ENCODE data around the gene SVEP1.
"Not testable (repeated sequence)": the region's sequence is repeated elsewhere in the genome, so short reads cannot be mapped to it uniquely, and the experiment has no call there.

The SVEP1 gene

GRCh38 chr9:110382731-110383130 lies 196.8 kb downstream of the SVEP1 start:
- DNase-seq = no peak

DNA sequence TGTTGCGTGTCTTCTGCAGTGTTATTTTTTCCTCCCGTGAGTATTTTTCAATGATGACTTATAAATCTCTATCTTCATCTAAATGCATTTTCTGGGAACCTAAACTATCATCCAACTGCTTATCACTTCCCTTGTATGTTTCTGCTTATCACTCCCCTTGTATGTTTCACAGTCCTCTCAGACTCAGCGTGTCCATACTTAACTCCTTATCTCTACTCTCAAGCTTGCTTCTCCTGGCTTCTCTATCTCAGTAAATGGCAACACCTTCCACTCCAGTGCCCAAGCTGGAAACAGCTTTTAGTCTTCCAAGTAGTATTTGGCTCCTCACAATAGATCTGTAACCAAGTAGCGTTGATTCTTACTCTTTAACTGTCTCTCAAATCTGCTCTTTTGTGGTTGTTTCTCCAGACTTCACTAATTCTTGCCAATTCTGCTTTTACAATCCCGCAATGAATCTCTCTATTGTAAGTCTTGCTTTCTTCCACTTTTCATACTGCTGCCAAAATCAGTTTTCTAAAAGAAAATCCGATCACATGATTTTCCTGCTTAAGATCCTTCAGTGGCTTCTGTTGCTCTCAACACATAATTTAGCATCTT lies 208.0 kb downstream of the SVEP1 start:
- no peak for DNase-seq

DNA sequence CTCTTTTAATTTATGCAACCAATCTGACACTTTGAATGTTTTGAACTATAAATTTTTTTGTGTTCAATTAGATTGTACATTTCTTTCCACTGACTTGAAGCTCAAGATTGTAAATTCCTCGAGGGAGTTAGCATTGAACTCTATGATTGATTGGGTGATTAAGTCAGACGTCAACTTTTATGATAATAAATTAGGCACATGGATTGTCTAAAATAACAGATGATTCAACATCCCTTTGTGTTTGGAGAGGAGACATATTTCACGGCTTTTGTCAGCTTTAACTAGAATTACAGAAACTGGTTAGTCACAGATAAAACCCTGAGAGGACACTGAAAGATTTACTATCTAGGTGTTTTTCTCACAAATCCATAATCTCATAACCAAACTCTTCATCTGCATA lies 209.2 kb downstream of the SVEP1 start:
- DNase-seq = no peak

DNA sequence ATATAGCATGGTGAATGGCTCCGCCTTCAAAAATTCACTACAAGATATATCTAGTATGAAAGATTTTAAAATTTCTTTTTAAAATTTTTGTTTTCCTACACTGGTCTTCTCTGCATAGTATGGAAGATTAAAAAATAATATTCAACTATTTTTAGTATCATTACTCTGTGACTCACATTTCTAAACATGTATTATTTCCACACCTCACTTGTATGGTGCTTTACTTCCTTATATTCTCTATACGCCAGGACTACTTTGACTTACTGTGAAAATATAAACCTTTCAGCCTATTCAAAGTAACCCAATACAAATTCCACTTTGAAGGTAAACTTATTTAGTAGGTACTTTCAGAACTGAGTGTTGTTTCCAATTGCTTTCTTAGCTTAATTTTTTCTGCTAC lies 215.1 kb downstream of the SVEP1 start:
- DNase-seq = no peak

DNA sequence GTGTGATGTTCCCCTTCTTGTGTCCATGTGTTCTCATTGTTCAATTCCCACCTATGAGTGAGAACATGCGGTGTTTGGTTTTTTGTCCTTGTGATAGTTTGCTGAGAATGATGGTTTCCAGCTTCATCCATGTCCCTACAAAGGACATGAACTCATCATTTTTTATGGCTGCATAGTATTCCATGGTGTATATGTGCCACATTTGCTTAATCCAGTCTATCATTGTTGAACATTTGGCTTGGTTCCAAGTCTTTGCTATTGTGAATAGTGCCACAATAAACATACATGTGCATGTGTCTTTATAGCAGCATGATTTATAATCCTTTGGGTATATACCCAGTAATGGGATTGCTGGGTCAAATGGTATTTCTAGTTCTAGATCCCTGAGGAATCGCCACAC lies 220.5 kb downstream of the SVEP1 start:
- not testable (repeated sequence) for DNase-seq

- no peak for DNase-seq
Observed at GRCh38 chr9:110357505-110357904, 222.0 kb downstream of the SVEP1 start.

GRCh38 chr9:110356639-110357395 lies 222.7 kb downstream of the SVEP1 start:
- no peak for DNase-seq

- DNase-seq = no peak
Observed at GRCh38 chr9:110355911-110356310, 223.6 kb downstream of the SVEP1 start.

- no peak for DNase-seq
Observed at GRCh38 chr9:110351009-110351467, 228.5 kb downstream of the SVEP1 start.

DNA sequence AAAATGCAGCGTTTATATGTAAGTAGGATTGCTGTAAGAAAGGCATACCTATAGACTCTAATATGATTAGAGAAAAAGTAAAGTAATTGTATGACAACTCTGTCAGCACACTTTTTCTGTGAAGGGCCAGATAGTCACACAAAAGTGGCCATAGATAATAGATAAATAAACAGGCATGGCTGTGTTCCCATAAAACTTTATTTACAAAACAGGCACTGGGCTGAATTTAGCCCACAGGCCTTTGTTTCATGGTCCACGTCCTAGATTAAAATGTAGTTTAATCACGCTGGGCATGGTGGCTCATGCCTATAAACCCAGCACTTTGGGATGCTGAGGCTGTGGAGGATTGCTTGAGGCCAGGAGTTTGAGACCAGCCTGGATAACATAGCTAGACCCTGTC lies 233.2 kb downstream of the SVEP1 start:
- DNase-seq = no peak

DNA sequence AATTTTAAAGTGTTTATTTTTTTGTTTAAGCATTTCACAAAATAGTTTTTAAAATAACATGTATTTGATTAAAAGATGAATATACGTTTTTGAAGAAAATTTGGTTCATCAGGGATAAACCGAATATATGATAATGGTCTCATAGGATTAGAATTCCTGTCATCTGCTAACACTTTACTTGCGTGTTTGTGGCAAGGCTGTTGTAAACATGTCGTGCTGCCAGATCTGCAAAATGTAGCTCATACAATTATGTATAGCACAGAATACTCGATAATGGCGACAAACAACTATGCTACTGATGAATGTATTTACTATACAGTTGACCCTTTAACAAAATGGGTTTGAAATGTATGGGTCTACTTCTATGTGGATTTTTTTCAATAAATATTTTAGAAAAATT lies 234.7 kb downstream of the SVEP1 start:
- no peak for DNase-seq

- DNase-seq = no peak
Observed at GRCh38 chr9:110343551-110343950, 236.0 kb downstream of the SVEP1 start.

DNA sequence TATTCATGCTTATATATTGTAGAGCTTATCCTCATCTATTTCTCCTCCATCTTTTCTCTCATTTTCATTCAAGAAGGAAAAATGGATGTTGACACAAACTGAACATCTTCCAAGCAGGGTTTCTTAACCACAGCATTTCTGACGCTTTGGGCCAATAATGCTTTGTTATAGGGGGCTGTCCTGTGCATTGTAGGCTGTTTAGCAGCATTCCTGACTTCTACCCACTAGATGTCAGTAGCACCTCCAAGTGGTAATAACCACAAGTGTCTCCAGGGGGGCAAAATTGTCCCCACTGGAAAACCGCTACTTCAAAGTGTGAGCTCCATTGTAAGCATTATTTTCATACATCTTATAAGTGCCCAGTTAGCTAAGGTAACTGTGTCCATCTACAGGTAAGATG lies 239.2 kb downstream of the SVEP1 start:
- DNase-seq = no peak

GRCh38 chr9:110338143-110338542 lies 241.4 kb downstream of the SVEP1 start:
- no peak for DNase-seq

DNA sequence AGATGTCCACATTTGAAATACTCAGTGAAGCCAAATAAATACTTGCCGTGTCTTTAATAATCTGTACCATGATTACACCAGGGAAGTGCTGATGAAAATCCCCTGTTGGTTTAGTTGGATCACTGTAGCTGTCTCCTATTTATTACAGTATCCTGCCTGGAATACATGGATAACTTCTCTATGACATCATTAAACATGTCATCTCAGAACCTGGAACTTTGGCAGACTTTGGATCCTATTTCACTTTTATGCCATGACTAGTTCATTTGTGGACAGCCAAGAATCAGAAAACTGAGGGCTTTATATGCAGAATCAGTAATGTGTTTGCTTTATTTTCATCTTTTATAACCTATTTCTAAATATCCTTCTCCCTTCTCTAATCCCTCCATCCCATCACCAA lies 241.8 kb downstream of the SVEP1 start, which contains the start of gene TXNDC8:
Gene TXNDC8 (minus strand): TSS at position 137 of the 400 bp plus-strand sequence.
- no peak for DNase-seq

DNA sequence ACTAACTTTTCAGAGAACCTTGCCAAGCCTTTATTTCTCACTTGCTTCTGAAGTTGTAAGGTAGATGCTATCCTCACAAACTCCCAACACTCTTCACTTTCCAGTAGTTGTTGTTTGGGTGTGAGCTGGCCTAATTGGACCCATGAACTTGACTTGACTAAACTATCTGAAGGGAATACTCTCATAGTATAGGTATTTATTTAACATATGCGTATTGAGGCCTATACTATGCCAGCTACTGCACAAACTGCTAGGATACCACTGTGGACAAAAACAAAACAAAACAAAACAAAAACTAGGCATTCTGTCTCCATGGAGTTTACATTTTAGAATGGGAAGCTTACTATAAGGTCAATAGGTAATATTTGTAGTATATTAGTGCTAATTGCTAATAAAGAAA lies 243.2 kb downstream of the SVEP1 start:
- no peak for DNase-seq

- DNase-seq = no peak
Observed at GRCh38 chr9:110334871-110335270, 244.7 kb downstream of the SVEP1 start.

- no peak for DNase-seq
Observed at GRCh38 chr9:110334183-110334582, 245.4 kb downstream of the SVEP1 start.

DNA sequence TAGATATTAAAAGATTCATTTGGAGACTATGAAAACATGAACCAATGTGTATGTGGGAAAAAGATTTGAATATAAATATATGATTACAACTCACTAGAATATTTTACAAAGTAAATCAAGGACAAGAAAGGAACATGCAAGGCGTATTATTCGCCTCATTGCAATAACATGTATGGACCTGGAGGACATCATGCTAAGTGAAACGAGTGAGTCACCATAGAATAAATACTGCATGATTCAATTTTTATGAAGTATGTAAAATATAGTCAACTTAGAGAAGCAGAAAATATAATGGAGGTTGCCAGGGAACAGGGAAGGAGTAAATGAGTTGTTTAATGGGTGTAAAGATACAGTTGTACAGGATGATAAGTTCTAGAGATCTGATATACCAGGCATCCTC lies 246.8 kb downstream of the SVEP1 start:
- no peak for DNase-seq

- DNase-seq = no peak
Observed at GRCh38 chr9:110330484-110331105, 248.9 kb downstream of the SVEP1 start.

DNA sequence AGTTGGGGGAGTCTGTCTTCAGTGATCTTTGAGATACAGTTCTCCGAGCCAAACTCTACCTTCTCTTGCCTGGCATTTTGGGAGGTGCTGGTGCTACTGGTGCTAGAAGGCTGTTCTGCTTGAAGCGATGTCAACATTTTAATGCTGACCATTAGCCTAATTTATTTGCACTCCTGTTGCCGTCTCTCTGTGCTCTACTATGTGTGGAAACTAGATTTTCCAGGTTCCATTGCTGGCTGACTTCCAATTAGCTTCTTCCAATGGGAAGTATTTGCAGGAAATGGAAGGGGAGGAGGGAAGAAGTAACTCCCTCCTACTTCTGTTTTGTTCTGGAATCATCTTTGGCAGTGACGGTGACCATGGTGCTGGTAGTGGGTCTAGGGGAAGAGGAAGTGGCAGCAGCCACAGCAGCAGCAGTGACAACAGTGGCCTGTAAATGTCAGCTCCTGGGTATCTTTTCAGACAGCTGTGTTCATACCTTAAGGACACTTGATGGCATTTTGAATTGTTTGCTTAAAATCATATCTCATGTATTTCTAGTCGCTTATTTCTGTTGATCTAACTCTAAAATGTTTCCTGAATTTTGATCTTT lies 249.8 kb downstream of the SVEP1 start:
- DNase-seq = no peak

DNA sequence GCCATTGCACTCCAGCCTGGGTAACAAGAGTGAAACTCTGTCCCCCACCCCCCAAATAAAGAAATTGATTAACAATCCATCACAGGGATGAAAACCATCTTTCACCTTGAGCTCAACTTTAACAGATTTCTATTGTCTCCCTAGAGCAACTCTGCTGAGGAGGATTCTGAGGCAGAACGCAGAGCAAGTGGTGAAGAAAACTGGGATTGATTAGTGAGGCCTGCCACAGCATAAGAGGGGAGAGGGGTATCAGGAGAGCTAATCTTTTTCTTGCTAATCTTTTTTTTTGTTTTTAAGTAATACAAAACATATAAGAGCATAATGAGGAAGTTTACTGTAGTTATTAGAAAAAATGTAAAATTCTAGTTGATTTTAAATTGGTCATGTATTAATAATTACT lies 250.8 kb downstream of the SVEP1 start:
- DNase-seq = no peak

Measured in hypothalamus (tissue), 51 donors.